Natural killer cell treated with Interleukin-12 subunit alpha and Interleukin-12 subunit beta and Interleukin-15 and Interleukin-18, amount 100 ng/mL, for 72 hours (primary cell): Measurements from ENCODE around the gene GJC2. TPM values are rescaled to one million over a fixed set of nuclear protein-coding genes. Genes with fewer than 3 reads are reported as not detected.
A peak's percentile ranks its signal among the peaks of the same experiment; 100 is the strongest.

Experiments used
- ATAC-seq, 2 donors: fragments of 150-1000 bp; cut with Tn5 transposase in 1 of 2; sonication (Bioruptor Pico), chemical (Tn5 transposase) in 1 of 2; 2 replicates each; pipeline ENCODE4 v1.10.0; 2021
- DNase-seq: peaks from one replicate; pipeline ENCODE4 v3.0.0; 2022; ENCODE audit warnings: low spot score
- H3K27ac Mint-ChIP-seq, 2 donors: 1 replicate in 1 of 2; 2 replicates in 1 of 2; pipeline ENCODE4 v1.8.0; 2022; ENCODE audit warnings: mixed read lengths in 2 of 2, mild to moderate bottlenecking in 1 of 2, moderate library complexity in 1 of 2
- H3K27me3 Mint-ChIP-seq, 2 donors: 1 replicate in 1 of 2; 2 replicates in 1 of 2; pipeline ENCODE4 v1.8.0; 2022; ENCODE audit warnings: mixed read lengths in 2 of 2
- H3K36me3 Mint-ChIP-seq: one replicate; pipeline ENCODE4 v1.8.0; 2022; ENCODE audit warnings: mixed read lengths
- H3K4me1 Mint-ChIP-seq, 2 donors: 1 replicate in 1 of 2; 2 replicates in 1 of 2; pipeline ENCODE4 v1.8.0; 2022; ENCODE audit warnings: low read depth in 2 of 2, mixed read lengths in 2 of 2, mild to moderate bottlenecking in 1 of 2
- H3K4me3 Mint-ChIP-seq: one replicate; pipeline ENCODE4 v1.8.0; 2022; ENCODE audit warnings: mixed read lengths
- H3K9me3 Mint-ChIP-seq: 2 replicates; pipeline ENCODE4 v1.8.0; 2022; ENCODE audit warnings: mixed read lengths
- total RNA-seq, 2 donors: library from RNA; stranded (reverse); gene quantifications; one replicate each; pipeline ENCODE4 v1.2.3, GENCODE V29; 2022

Gene GJC2
- total RNA-seq, 2 donors from 2014 or later = 2.1 to 2.2 TPM

DNA sequence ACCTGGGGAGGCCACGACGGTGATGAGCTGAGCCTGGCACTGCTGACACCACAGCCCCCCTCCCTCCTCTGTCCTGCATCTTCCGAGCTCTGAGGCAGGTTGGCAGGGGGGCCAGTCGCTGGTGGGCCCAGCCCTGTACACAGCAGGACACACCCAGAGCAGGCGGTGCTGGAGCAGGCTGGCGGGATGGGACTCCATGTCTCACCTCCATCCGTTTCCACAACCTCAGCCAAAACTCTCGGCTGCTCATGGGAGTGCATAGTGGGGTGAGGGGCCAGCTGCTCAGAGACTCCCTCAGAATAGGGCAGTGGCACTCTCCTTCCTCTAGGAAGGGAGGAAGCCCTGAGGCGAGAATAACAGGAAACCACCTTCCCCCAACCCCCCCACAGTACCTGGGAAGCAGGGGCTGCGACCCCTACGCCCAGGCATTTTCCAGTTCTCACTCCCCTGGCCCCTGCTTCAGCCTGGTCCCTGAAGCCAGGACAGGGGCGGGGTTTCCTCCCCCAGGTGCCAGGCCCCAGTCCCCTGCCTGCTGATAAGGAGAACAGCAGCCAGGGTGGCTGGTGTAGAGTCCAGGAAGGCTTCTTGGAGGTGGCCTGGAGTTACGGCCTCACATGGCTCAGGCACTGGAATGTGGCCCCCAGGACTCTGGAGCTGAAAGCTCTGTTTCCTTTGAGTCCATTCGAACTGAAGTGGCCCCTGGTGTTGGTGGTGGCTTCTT, 12.7 kb downstream of the GJC2 start:
- ATAC-seq (no peak), DNase-seq (no peak)
- Mint-ChIP-seq H3K36me3 (no peaks in the 10 kb centered on the region), H3K27ac (no peak overlapping the region), H3K4me1 (peaks cover 16 to 20% of the 10 kb centered on the region in 2 donors), H3K27me3 (no peaks in the 10 kb centered on the region), H3K9me3 (no peaks in the 10 kb centered on the region), H3K4me3 (no peak overlapping the region)

- Mint-ChIP-seq H3K36me3 (no peaks in the 10 kb centered on the region), H3K27ac (no peak overlapping the region), H3K4me3 (no peak overlapping the region), H3K9me3 (no peaks in the 10 kb centered on the region), H3K4me1 (peaks cover 20 to 26% of the 10 kb centered on the region in 2 donors), H3K27me3 (no peaks in the 10 kb centered on the region)
- ATAC-seq (no peak), DNase-seq (no peak)
Measured at GRCh38 chr1:228163007-228163753, 13.4 kb downstream of the GJC2 start.

DNA sequence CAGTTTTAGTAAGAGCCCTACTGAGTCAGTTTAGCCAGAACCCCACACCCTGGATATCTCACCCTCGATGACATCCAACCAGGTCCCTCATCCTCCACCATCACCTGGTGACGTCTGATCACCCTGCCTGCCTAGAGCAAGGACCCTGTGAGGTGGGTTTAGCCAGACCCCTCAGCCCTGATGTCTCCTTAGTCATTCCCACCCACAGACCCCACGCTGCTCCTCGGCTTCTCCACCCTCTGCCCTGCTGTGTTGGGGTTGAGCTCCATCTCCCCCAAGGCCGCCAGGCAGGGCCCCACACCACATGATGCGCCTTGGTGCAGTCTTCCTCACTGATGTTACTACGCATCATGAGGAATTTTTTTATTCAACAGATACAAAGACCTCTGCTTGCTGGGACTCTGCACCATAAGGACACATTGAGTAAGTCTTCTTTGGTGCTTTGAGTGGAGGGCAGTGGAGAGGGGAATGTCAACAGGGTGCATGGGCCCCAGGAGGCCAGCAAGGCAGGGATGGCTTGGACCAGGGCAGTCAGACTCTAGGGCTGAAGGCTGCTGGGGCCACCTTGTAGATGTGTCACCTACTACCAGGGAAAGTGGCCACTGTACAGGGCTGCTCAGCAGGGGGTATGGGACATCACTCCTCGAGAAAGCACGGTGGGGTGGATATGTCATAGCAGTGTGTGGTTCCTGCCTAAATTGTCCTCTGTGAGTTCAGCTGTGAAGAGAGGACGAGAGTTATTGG, 14.2 kb downstream of the GJC2 start:
- Mint-ChIP-seq H3K36me3 (no peaks in the 10 kb centered on the region), H3K4me1 (peaks cover 20 to 30% of the 10 kb centered on the region in 2 donors), H3K9me3 (no peaks in the 10 kb centered on the region), H3K27ac (peak overlapping the region; percentile 60 to 87), H3K4me3 (peak overlapping the region; percentile 89), H3K27me3 (no peaks in the 10 kb centered on the region)
- no peak for ATAC-seq
- no peak for DNase-seq

GRCh38 chr1:228164561-228165371, 15.0 kb downstream of the GJC2 start:
- Mint-ChIP-seq H3K27ac (peak overlapping the region; percentile 60 to 87), H3K27me3 (no peaks in the 10 kb centered on the region), H3K4me1 (peaks cover 20 to 30% of the 10 kb centered on the region in 2 donors), H3K36me3 (no peaks in the 10 kb centered on the region), H3K4me3 (peak overlapping the region; percentile 89), H3K9me3 (no peaks in the 10 kb centered on the region)
- ATAC-seq = no peak
- no peak for DNase-seq

- H3K4me1 Mint-ChIP-seq = peaks cover 22 to 30% of the 10 kb centered on the region in 2 donors
- H3K27me3 Mint-ChIP-seq = no peaks in the 10 kb centered on the region
- H3K9me3 Mint-ChIP-seq = no peaks in the 10 kb centered on the region
- ATAC-seq = peak; percentile 93 to 94
- H3K27ac Mint-ChIP-seq = peak within 1 kb of the TSS; percentile 60 to 87
- H3K4me3 Mint-ChIP-seq = peak within 1 kb of the TSS; percentile 89
- H3K36me3 Mint-ChIP-seq = no peaks in the 10 kb centered on the region
- DNase-seq = peak; percentile 100
Measured at GRCh38 chr1:228165372-228166169, 15.8 kb downstream of the GJC2 start, which contains the start of gene IBA57. IBA57 (plus strand) TSS chr1:228165804; CDS start chr1:228165817, 13 bp downstream.

- Mint-ChIP-seq H3K4me3 (peak overlapping the region; percentile 89), H3K27me3 (no peaks in the 10 kb centered on the region), H3K9me3 (no peaks in the 10 kb centered on the region), H3K4me1 (peaks cover 23 to 30% of the 10 kb centered on the region in 2 donors), H3K36me3 (no peaks in the 10 kb centered on the region), H3K27ac (peak overlapping the region; percentile 60 to 87)
- no peak for DNase-seq
- no peak for ATAC-seq
Measured at GRCh38 chr1:228166170-228166936, 16.6 kb downstream of the GJC2 start.

- Mint-ChIP-seq H3K4me3 (no peak overlapping the region), H3K9me3 (no peaks in the 10 kb centered on the region)
Measured at GRCh38 chr1:228168563-228169270, 19.0 kb downstream of the GJC2 start.

GRCh38 chr1:228169345-228169744, 19.6 kb downstream of the GJC2 start:
- Mint-ChIP-seq H3K36me3 (no peaks in the 10 kb centered on the region), H3K9me3 (no peaks in the 10 kb centered on the region), H3K4me3 (no peak overlapping the region), H3K4me1 (peaks cover 26 to 27% of the 10 kb centered on the region in 2 donors), H3K27me3 (no peaks in the 10 kb centered on the region), H3K27ac (peak overlapping the region in 1 of 2 donors; percentile 40)
- DNase-seq = no peak
- no peak for ATAC-seq

More at GRCh38 chr1:228168563-228169270, 19.0 kb downstream of the GJC2 start:
- Mint-ChIP-seq H3K27ac (peak overlapping the region in 1 of 2 donors; percentile 68), H3K4me1 (peaks cover 30% of the 10 kb centered on the region in 2 donors), H3K27me3 (no peaks in the 10 kb centered on the region), H3K36me3 (no peaks in the 10 kb centered on the region)
- DNase-seq (peak; percentile 39), ATAC-seq (no peak)

DNA sequence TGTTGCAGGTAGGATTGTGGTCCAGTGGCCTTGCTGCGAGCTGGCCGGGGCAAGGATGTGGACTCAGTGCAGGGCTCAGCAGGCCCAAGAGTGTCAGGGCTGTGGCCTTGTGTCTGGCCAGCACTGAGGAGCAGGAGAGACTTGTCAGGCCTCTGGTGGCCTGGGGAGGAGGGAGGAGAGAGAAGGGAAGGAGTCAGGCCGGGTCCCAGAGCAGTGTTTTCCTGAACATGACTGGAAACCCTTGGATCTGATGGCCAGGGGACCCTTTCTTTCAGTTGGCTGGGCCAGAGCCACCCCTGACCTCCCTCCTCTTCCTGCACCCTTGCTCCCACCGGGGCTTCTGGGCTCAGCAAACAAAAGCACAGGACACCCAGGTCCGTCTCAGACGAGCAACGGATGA, 20.9 kb downstream of the GJC2 start:
- DNase-seq = peak; percentile 38
- H3K4me3 Mint-ChIP-seq = no peak overlapping the region
- H3K36me3 Mint-ChIP-seq = no peaks in the 10 kb centered on the region
- no peak for ATAC-seq
- H3K27ac Mint-ChIP-seq = no peak overlapping the region
- no peaks in the 10 kb centered on the region for H3K27me3 Mint-ChIP-seq
- no peaks in the 10 kb centered on the region for H3K9me3 Mint-ChIP-seq
- H3K4me1 Mint-ChIP-seq = peaks cover 17 to 19% of the 10 kb centered on the region in 2 donors

- Mint-ChIP-seq H3K4me3 (no peak overlapping the region), H3K9me3 (no peaks in the 10 kb centered on the region), H3K4me1 (peaks cover 17 to 19% of the 10 kb centered on the region in 2 donors), H3K27ac (no peak overlapping the region), H3K36me3 (no peaks in the 10 kb centered on the region), H3K27me3 (no peaks in the 10 kb centered on the region)
- DNase-seq (peak; percentile 41), ATAC-seq (peak in 1 of 2 donors; percentile 4)
Measured at GRCh38 chr1:228171221-228171891, 21.6 kb downstream of the GJC2 start.
